ENCODE measurements around the gene NOC3L.

NOC3L gene

GRCh38 chr10:94307046-94307615 lies 55.6 kb downstream of the NOC3L start:
- no peak for DNase-seq (ENCODE audit: low read depth in 2 of 2)

DNA sequence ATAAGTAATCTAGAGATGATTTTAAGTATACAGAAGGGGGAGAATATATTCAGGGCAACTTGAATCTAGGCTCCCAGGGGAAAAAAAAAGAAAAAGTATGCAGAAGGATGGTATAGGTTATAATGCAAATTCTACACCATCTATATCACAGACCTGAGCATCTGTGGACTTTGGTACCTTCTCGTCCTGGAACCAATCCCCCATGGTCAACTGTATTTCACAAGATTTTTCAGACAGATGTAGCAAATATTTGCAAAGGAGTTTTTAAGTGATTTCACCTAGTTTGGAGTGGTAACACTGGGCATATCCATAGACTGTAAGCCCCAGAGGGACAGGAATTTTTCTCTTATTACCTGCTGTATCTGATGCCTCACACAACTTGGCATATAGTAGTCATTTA lies 58.8 kb downstream of the NOC3L start:
- DNase-seq (ENCODE audit: low read depth in 2 of 2), result no peak

DNA sequence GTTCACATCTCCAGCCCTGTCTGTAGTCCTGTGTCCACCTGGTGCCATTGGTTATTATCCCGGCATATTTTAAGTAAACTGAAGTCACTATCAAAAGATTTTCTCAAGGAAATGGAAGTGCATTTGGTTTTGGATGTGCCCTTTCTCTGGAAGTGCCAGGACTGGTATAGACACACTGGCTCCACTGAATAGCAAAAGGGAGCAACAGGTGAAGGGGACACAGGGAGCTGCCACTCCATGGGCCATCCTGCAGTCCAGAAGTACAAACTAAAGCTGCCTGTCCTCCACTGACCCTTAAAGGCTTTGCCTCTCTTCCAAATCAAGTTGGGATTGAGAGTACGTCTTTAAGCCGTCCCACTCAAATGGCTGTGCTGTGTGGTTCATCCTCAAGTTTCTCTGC lies 62.7 kb downstream of the NOC3L start:
- DNase-seq (ENCODE audit: low read depth in 2 of 2), result no peak

GRCh38 chr10:94299417-94299816 lies 63.3 kb downstream of the NOC3L start:
- DNase-seq (ENCODE audit: low read depth in 2 of 2), result no peak

- DNase-seq (ENCODE audit: low read depth in 2 of 2), result no peak
These were observed 68.6 kb downstream of the NOC3L start for GRCh38 chr10:94294168-94294567.

- DNase-seq (ENCODE audit: low read depth in 2 of 2), result no peak
These were observed 69.4 kb downstream of the NOC3L start for GRCh38 chr10:94293354-94293753.

GRCh38 chr10:94292434-94293090 lies 70.2 kb downstream of the NOC3L start:
- DNase-seq (ENCODE audit: low read depth in 2 of 2), result no peak

GRCh38 chr10:94288361-94289101 lies 74.2 kb downstream of the NOC3L start:
- DNase-seq (ENCODE audit: low read depth in 2 of 2), result no peak

DNA sequence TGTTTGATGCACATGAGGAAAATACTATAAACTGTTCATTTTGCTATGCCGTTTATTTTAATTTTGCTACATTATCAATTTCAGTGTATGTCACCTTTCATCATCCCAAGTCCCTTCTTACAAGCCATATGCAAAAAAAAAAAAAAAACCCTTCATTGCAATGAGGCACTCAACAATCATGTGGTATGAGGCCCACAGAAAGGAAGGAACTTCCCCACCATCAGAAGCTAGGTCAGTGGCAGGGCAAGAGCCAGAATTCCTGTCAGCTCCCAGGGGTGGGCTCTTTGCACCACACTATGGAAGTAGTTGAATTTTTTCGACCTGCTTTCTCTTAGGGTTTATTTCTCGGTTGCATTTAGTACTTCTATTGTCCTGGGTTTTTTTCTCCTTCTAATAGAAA lies 75.4 kb downstream of the NOC3L start:
- no peak for DNase-seq (ENCODE audit: low read depth in 2 of 2)

DNA sequence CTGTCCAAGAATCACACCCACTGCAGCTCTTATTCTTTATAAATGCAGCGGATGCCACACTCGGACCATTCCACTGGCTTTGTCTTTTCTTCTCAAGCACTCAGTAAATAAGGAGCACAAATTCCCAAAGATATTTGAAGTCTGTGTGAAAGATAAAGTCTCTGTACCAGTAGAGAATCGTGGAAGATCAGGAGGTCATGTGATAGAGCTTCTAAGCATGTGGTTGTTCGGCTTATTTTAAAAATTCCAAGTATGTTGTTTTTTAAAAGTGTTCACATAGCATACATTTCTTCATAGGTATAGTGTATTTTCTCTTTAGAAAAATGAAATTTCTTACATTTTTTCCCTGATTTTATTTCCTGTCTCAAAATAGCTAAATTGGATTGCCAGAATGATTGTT lies 75.8 kb downstream of the NOC3L start:
- DNase-seq (ENCODE audit: low read depth in 2 of 2), result no peak

GRCh38 chr10:94285271-94285670 lies 77.5 kb downstream of the NOC3L start:
- no peak for DNase-seq (ENCODE audit: low read depth in 2 of 2)
